SK-N-SH treated with all-trans-retinoic acid at 6 μM for 48 hours (cell line): ENCODE data around the gene PFN4.

ENCODE experiments used
- CSDC2 ChIP-seq: fragments of 250-450 bp; sonication (Bioruptor Pico); IDR thresholded peaks from 2 replicates; pipeline ENCODE4 v1.5.0; 2020; ENCODE audit warnings: mild to moderate bottlenecking, moderate library complexity
- PPARA ChIP-seq: fragments of 250-450 bp; sonication (Bioruptor Pico); IDR thresholded peaks from 2 replicates; pipeline ENCODE4 v1.5.0; 2020; ENCODE audit warnings: mild to moderate bottlenecking, borderline replicate concordance
- SNAI2 ChIP-seq: fragments of 250-450 bp; sonication (Bioruptor Pico); IDR thresholded peaks from 2 replicates; pipeline ENCODE4 v1.5.0; 2020; ENCODE audit warnings: mild to moderate bottlenecking, moderate library complexity
- TCF4 ChIP-seq: fragments of 250-450 bp; sonication (Bioruptor Pico); IDR thresholded peaks from 2 replicates; pipeline ENCODE4 v1.8.0; 2021; ENCODE audit warnings: mild to moderate bottlenecking, moderate library complexity, borderline replicate concordance
- TOX ChIP-seq: fragments of 250-450 bp; sonication (Bioruptor Pico); IDR thresholded peaks from 2 replicates; pipeline ENCODE4 v1.8.0; 2021; ENCODE audit warnings: mild to moderate bottlenecking, moderate library complexity, borderline replicate concordance
- ZNF565 ChIP-seq: fragments of 450-650 bp; formaldehyde crosslinking; conservative IDR thresholded peaks from 2 replicates; pipeline ENCODE4 v1.5.0; 2020; ENCODE audit warnings: low read depth, mild to moderate bottlenecking, moderate library complexity
- ZNF70 ChIP-seq: fragments of 450-650 bp; formaldehyde crosslinking; IDR thresholded peaks from 2 replicates; pipeline ENCODE4 v1.5.0; 2020; ENCODE audit warnings: mild to moderate bottlenecking, moderate library complexity
- ZNF8 ChIP-seq: fragments of 450-650 bp; formaldehyde crosslinking; IDR thresholded peaks from 2 replicates; pipeline ENCODE4 v1.5.0; 2020; ENCODE audit warnings: mild to moderate bottlenecking, moderate library complexity
- TF ChIP-seq, protein P1 (sequence below): fragments of 250-450 bp; sonication (Bioruptor Pico); IDR thresholded peaks from 2 replicates; pipeline ENCODE4 v1.8.0; 2020; ENCODE audit warnings: mild to moderate bottlenecking, moderate library complexity, borderline replicate concordance
- TF ChIP-seq, protein P2 (sequence below): fragments of 250-450 bp; sonication (Bioruptor Pico); IDR thresholded peaks from 2 replicates; pipeline ENCODE4 v1.5.1; 2020; ENCODE audit warnings: low read depth, mild to moderate bottlenecking, moderate library complexity

DNA sequence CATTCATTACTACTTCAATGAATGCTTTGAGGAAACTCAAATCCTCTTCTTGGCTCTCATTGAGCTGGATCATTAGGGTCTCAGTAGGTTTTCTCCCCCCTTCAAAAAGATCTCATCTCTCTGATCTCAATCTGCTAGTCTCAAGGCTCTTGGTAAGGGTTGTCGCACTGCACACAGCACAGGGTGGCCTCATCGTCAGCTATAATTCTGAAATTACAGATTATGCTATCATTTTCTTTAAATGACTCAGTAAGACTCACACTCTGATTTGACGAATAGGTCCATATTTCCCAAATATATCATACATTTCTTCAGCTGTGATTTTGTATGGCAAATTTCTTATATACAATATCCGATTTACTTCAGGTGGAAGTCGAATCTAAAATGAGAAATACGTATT is 49.3 kb downstream of the PFN4 start:
- TF ChIP-seq, protein P1, sequence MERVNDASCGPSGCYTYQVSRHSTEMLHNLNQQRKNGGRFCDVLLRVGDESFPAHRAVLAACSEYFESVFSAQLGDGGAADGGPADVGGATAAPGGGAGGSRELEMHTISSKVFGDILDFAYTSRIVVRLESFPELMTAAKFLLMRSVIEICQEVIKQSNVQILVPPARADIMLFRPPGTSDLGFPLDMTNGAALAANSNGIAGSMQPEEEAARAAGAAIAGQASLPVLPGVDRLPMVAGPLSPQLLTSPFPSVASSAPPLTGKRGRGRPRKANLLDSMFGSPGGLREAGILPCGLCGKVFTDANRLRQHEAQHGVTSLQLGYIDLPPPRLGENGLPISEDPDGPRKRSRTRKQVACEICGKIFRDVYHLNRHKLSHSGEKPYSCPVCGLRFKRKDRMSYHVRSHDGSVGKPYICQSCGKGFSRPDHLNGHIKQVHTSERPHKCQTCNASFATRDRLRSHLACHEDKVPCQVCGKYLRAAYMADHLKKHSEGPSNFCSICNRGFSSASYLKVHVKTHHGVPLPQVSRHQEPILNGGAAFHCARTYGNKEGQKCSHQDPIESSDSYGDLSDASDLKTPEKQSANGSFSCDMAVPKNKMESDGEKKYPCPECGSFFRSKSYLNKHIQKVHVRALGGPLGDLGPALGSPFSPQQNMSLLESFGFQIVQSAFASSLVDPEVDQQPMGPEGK (CRISPR knock-in tag) = no peak
- TF ChIP-seq ZNF70 (CRISPR knock-in tag) = no peak
- TF ChIP-seq TCF4 (CRISPR knock-in tag) = no peak
- TF ChIP-seq ZNF565 (CRISPR knock-in tag) = no peak
- TF ChIP-seq, protein P2, sequence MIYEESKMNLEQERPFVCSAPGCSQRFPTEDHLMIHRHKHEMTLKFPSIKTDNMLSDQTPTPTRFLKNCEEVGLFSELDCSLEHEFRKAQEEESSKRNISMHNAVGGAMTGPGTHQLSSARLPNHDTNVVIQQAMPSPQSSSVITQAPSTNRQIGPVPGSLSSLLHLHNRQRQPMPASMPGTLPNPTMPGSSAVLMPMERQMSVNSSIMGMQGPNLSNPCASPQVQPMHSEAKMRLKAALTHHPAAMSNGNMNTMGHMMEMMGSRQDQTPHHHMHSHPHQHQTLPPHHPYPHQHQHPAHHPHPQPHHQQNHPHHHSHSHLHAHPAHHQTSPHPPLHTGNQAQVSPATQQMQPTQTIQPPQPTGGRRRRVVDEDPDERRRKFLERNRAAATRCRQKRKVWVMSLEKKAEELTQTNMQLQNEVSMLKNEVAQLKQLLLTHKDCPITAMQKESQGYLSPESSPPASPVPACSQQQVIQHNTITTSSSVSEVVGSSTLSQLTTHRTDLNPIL = no peak
- TF ChIP-seq SNAI2 (CRISPR knock-in tag) = no peak
- TF ChIP-seq CSDC2 (CRISPR knock-in tag) = no peak
- TF ChIP-seq ZNF8 (CRISPR knock-in tag) = no peak
- TF ChIP-seq PPARA (CRISPR knock-in tag) = no peak
- TF ChIP-seq TOX = no peak
